ENCODE measurements around the gene FAM81A.
"Not testable (repeated sequence)": the region's sequence is repeated elsewhere in the genome, so short reads cannot be mapped to it uniquely, and the experiment has no call there.

FAM81A gene

DNA sequence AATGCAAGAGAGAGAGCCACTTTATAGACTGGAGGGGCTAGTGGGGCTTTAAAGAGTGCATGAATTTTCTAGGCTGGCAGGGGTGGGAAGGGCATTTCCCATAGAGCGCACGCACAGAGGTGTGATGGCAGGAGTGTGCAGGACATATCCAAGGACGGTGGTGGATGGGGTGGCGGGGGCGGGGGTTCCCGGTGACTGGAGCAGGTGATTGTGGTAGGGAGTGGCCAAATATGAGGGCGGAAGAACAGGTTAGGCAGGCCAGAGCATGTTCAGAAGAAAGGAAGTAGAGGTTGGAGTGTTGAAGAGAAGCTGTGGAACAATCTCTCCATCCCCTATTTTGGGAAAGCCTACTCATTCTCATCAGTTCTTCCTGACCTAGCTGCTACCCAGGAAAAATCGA, 18.1 kb downstream of the FAM81A start:
- in situ Hi-C loops (cut with HindIII; ENCODE audit: low pct_ligation_motif_present, low pct_unique_long_range_greater_than_20kb, low sequenced_read_pairs), result no loop called here
- DNase-seq, result no peak

- in situ Hi-C loops (cut with HindIII; ENCODE audit: low pct_ligation_motif_present, low pct_unique_long_range_greater_than_20kb, low sequenced_read_pairs), result no loop called here
- no peak for DNase-seq
Observed at GRCh38 chr15:59457103-59457502, 19.1 kb downstream of the FAM81A start.

GRCh38 chr15:59461521-59461920, 23.5 kb downstream of the FAM81A start:
- DNase-seq, result no peak
- in situ Hi-C loops (cut with HindIII; ENCODE audit: low pct_ligation_motif_present, low pct_unique_long_range_greater_than_20kb, low sequenced_read_pairs), result no loop called here

- DNase-seq, result no peak
- in situ Hi-C loops (cut with HindIII; ENCODE audit: low pct_ligation_motif_present, low pct_unique_long_range_greater_than_20kb, low sequenced_read_pairs), result no loop called here
Observed at GRCh38 chr15:59473226-59473625, 35.2 kb downstream of the FAM81A start.

- in situ Hi-C loops (cut with HindIII; ENCODE audit: low pct_ligation_motif_present, low pct_unique_long_range_greater_than_20kb, low sequenced_read_pairs); DNase-seq: not testable (repeated sequence)
Observed at GRCh38 chr15:59475161-59475560, 37.2 kb downstream of the FAM81A start.

GRCh38 chr15:59484399-59484798, 46.4 kb downstream of the FAM81A start:
- in situ Hi-C loops (cut with HindIII; ENCODE audit: low pct_ligation_motif_present, low pct_unique_long_range_greater_than_20kb, low sequenced_read_pairs), result no loop called here
- DNase-seq, result no peak

GRCh38 chr15:59485036-59485435, 47.0 kb downstream of the FAM81A start:
- DNase-seq, result no peak
- in situ Hi-C loops (cut with HindIII; ENCODE audit: low pct_ligation_motif_present, low pct_unique_long_range_greater_than_20kb, low sequenced_read_pairs), result no loop called here

DNA sequence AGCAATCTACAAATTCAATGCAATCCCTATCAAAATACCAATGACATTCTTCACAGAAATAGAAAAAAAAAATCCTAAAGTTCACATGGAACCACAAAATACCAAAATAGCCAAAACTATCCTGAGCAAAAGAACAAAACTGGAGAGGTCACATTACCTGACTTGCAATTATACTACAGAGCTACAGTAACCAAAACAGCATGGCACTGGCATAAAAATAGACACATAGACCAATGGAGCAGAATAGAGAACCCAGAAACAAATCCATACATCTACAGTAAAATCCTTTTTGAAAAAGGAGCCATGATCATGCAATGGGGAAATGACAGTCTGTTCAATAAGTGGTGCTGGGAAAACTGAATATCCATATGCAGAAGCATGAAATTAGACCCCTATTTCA, 51.5 kb downstream of the FAM81A start:
- in situ Hi-C loops (cut with HindIII; ENCODE audit: low pct_ligation_motif_present, low pct_unique_long_range_greater_than_20kb, low sequenced_read_pairs); DNase-seq: not testable (repeated sequence)

DNA sequence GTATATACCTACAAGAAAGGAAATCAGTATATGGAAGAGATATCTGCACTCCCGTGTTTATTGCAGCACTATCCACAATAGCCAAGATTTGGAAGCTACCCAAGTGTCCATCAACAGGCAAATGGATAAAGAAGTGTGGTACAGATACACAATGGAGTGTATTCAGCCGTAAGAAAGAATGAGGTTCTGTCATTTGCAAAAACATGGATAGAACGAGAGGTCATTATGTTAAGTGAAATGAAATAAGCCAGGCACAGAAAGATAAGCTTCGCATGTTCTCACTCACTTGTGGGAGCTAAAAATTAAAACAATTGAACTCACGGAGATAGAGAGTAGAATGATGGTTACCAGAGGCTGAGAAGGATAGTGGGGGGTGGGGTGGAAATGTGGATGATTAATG, 53.1 kb downstream of the FAM81A start:
- in situ Hi-C loops (cut with HindIII; ENCODE audit: low pct_ligation_motif_present, low pct_unique_long_range_greater_than_20kb, low sequenced_read_pairs), result no loop called here
- DNase-seq, result no peak

DNA sequence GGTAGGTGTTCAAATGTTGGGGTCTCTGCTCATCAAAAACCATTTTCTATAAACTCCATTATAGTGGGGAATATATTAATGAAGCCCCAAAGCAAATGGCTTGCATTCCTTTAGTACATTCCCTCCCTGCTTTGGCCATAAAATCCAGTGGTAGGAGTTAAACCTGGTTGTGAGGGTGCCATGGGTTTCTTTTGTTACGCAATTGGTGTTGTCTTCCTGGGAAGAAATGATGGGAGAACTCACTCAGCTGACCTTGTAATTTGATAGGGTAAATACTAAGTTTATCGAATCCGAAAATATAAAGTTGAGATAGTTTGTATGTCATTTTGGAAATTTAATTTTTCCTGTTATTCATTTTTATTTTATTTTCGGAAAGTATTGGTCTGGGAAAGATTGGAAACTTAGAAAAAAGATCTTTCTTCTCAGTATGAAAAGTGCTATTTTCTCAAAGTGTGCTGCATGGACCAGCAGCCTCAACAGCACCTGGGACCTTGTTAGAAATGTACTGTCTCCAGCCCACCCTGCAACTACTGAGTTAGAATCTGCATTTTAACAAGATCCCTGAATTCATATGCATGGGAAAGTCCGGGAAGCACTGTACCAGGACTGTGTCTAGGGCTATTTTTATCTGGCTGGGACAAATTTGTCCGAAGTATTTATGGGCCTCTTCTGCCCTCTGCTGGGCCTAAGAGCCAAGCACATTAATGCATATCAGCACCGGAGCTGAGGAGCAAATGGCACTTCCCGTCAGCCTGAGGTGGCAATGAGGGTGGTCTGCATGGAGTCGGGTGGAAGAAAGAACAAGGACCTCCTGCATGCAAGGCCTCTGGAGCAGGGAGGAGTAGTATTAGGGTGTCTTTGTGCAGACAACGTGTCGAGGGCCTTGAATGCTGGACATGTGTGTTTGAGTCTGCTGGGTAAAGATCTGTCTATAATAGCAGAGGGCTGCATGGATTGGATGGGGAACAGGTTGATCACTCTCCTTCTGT, 54.7 kb downstream of the FAM81A start:
- in situ Hi-C loops (cut with HindIII; ENCODE audit: low pct_ligation_motif_present, low pct_unique_long_range_greater_than_20kb, low sequenced_read_pairs), result no loop called here

GRCh38 chr15:59501597-59501996, 63.6 kb downstream of the FAM81A start:
- DNase-seq, result peak; percentile 64

More for the DNA sequence above, 54.7 kb downstream of the FAM81A start:
- peak; percentile 68 for DNase-seq

DNA sequence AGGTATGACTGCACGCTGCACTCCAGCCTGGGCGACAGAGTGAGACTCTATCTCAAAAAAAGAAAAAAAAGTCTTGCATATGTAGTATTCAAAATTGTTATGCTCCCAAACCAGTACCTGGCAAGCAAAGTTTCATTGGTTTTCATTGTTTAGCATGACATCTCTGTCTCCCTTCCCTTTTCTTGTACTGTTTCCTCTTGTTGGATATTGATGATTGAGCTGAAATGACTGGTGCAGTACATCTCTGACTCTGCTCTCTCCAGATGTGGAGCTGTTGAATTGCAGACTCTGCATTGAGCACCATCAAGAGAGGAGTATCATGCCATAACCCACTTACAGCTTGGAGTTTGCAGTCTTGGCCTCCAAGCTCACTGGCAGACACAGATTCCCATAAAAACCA, 77.2 kb downstream of the FAM81A start:
- in situ Hi-C loops (cut with HindIII; ENCODE audit: low pct_ligation_motif_present, low pct_unique_long_range_greater_than_20kb, low sequenced_read_pairs), result no loop called here

More at GRCh38 chr15:59501597-59501996, 63.6 kb downstream of the FAM81A start:
- in situ Hi-C loops (cut with HindIII; ENCODE audit: low pct_ligation_motif_present, low pct_unique_long_range_greater_than_20kb, low sequenced_read_pairs), result no loop called here

DNA sequence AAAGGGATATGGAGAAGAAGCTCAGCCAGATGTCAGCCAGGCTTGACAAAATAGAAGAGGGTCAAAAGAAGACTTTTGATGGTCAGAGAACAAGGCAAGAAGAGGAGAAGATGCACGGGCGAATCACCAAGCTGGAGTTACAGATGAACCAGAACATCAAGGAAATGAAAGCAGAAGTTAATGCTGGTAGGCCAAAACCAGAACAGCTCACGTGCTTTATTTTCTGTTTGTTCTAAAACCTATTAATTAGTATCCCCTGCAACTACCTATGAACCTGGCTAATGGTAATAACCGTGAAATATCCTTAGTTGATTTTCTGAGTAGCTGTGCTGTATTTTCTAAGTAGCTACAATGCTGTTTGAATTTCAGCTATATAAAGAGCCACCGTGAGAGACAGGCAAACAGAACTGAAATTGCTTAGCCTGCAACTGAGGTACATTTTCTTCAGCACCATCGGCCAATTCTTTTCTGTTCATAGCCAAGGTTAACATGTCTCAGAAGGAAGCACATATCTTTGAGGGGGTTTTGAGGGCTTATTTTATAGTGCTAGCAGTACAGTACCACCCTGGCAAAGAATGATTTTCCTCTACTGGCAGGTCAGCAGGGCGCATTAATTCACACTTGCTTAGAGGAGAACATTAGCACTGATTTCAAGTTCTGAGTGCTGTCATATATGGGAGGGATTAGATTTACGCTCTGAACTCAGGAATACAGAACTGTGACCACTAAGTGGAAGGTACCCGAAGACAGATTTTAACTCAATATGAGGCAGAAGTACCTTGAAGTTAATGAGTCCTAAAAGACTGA, 78.9 kb downstream of the FAM81A start:
- no peak for DNase-seq
- in situ Hi-C loops (cut with HindIII; ENCODE audit: low pct_ligation_motif_present, low pct_unique_long_range_greater_than_20kb, low sequenced_read_pairs), result no loop called here

More for the DNA sequence above, 77.2 kb downstream of the FAM81A start:
- no peak for DNase-seq

DNA sequence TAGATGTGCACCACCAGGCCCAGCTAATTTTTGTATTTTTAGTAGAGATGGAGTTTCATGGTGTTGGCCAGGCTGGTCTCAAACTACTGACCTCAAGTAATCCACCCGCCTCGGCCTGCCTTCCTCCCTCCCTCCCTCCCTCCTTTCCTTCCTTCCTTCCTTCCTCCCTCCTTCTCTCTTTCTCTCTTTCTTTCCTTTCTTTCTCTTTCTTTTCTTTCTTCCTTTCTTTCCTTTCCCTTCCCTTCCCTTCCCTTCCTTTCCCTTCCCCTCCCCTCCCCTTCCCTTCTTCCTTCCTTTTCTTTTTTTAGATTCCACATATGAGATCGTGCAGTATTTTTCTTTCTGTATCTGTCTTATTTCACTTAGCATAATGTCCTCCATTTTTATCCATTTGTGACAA, 81.3 kb downstream of the FAM81A start:
- in situ Hi-C loops (cut with HindIII; ENCODE audit: low pct_ligation_motif_present, low pct_unique_long_range_greater_than_20kb, low sequenced_read_pairs), result no loop called here
- DNase-seq, result no peak

GRCh38 chr15:59521443-59521842, 83.5 kb downstream of the FAM81A start:
- no peak for DNase-seq
- in situ Hi-C loops (cut with HindIII; ENCODE audit: low pct_ligation_motif_present, low pct_unique_long_range_greater_than_20kb, low sequenced_read_pairs), result no loop called here

- in situ Hi-C loops (cut with HindIII; ENCODE audit: low pct_ligation_motif_present, low pct_unique_long_range_greater_than_20kb, low sequenced_read_pairs), result no loop called here
Observed at GRCh38 chr15:59522988-59523461, 85.0 kb downstream of the FAM81A start.

GRCh38 chr15:59523702-59524101, 85.7 kb downstream of the FAM81A start:
- no peak for DNase-seq
- in situ Hi-C loops (cut with HindIII; ENCODE audit: low pct_ligation_motif_present, low pct_unique_long_range_greater_than_20kb, low sequenced_read_pairs), result no loop called here

More at GRCh38 chr15:59522988-59523461, 85.0 kb downstream of the FAM81A start:
- DNase-seq, result no peak

- in situ Hi-C loops (cut with HindIII; ENCODE audit: low pct_ligation_motif_present, low pct_unique_long_range_greater_than_20kb, low sequenced_read_pairs), result no loop called here
Observed at GRCh38 chr15:59524331-59524731, 86.3 kb downstream of the FAM81A start.

GRCh38 chr15:59526466-59526865, 88.5 kb downstream of the FAM81A start:
- in situ Hi-C loops (cut with HindIII; ENCODE audit: low pct_ligation_motif_present, low pct_unique_long_range_greater_than_20kb, low sequenced_read_pairs), result not testable (repeated sequence)

More at GRCh38 chr15:59524331-59524731, 86.3 kb downstream of the FAM81A start:
- no peak for DNase-seq

More at GRCh38 chr15:59526466-59526865, 88.5 kb downstream of the FAM81A start:
- DNase-seq, result not testable (repeated sequence)

Data from ACHN (cell line).